Fibroblast of upper back skin (primary cell): ENCODE measurements around the gene CASTOR1.
A peak's percentile ranks its signal among the peaks of the same experiment; 100 is the strongest.

Experiments used
- DNase-seq: peaks from one replicate; pipeline ENCODE4 v3.0.0-alpha.2; 2013

Gene CASTOR1

GRCh38 chr22:30297991-30298701 lies 8.8 kb upstream of the CASTOR1 start:
- no peak for DNase-seq

GRCh38 chr22:30297276-30297990 lies 8.1 kb upstream of the CASTOR1 start:
- no peak for DNase-seq

GRCh38 chr22:30296833-30297232 lies 7.5 kb upstream of the CASTOR1 start:
- DNase-seq: no peak

- DNase-seq: no peak
Measured at GRCh38 chr22:30296324-30296723, 7.0 kb upstream of the CASTOR1 start.

GRCh38 chr22:30295576-30295975 lies 6.3 kb upstream of the CASTOR1 start:
- DNase-seq: no peak

- DNase-seq: no peak
Measured at GRCh38 chr22:30294830-30295229, 5.5 kb upstream of the CASTOR1 start.

GRCh38 chr22:30294066-30294465 lies 4.8 kb upstream of the CASTOR1 start:
- DNase-seq: no peak

GRCh38 chr22:30293026-30293425 lies 3.7 kb upstream of the CASTOR1 start:
- DNase-seq: no peak

GRCh38 chr22:30292069-30292970 lies 3.0 kb upstream of the CASTOR1 start:
- DNase-seq: no peak

- DNase-seq: peak; percentile 27
Measured at GRCh38 chr22:30291058-30291892, 2.0 kb upstream of the CASTOR1 start.

- peak; percentile 64 for DNase-seq
Measured at GRCh38 chr22:30290342-30291057, 1.2 kb upstream of the CASTOR1 start.

- DNase-seq: no peak
Measured at GRCh38 chr22:30289980-30290313, 642 bp upstream of the CASTOR1 start.

- DNase-seq: no peak
Measured at GRCh38 chr22:30288419-30289140, 725 bp downstream of the CASTOR1 start.

GRCh38 chr22:30287648-30288418 lies 1.5 kb downstream of the CASTOR1 start:
- peak; percentile 90 for DNase-seq

- DNase-seq: peak; percentile 38
Measured at GRCh38 chr22:30286813-30287647, 2.3 kb downstream of the CASTOR1 start.

- no peak for DNase-seq
Measured at GRCh38 chr22:30286331-30286730, 3.0 kb downstream of the CASTOR1 start.

GRCh38 chr22:30285846-30286200 lies 3.5 kb downstream of the CASTOR1 start:
- no peak for DNase-seq

GRCh38 chr22:30285176-30285845 lies 4.0 kb downstream of the CASTOR1 start:
- DNase-seq: no peak

- no peak for DNase-seq
Measured at GRCh38 chr22:30284666-30285065, 4.6 kb downstream of the CASTOR1 start.
